Caco-2 (cell line): Measurements from ENCODE around the gene H19. TPM values are rescaled to one million over a fixed set of nuclear protein-coding genes. Genes with fewer than 3 reads are reported as not detected.

Experiments used
- BruUV-seq: library from RNA; stranded (reverse); fragments of 400-500 nt; replicated peaks from 2 replicates; lab custom pipeline; 2021; lab: Mats Ljungman, UMichigan
- CTCF ChIA-PET: fragments of 300-600 bp; sonication (Branson Sonifier 250); formaldehyde crosslinking; loops from one replicate; lab custom pipeline; 2022; ENCODE audit warnings: antibody characterized with exemption; lab: Charles Lee
- POLR2A ChIA-PET: fragments of 300-600 bp; sonication (Branson Sonifier 250); formaldehyde crosslinking; loops from one replicate; lab custom pipeline; 2022; ENCODE audit warnings: antibody characterized with exemption; lab: Charles Lee
- DNase-seq, 2 experiments: peaks; one replicate each; pipeline versions ENCODE4 v3.0.0 to v3.0.0-alpha.2; 2020 to 2022
- H3K27me3 ChIP-seq: replicated peaks from 2 replicates; pipeline ENCODE4 v1.6.0; 2011; ENCODE audit warnings: low read length; ENCODE audit not compliant: control insufficient read depth, insufficient read depth
- H3K36me3 ChIP-seq: 2 replicates; pipeline ENCODE4 v1.5.1; 2011; ENCODE audit warnings: low read length; ENCODE audit not compliant: control insufficient read depth, insufficient read depth
- H3K4me1 ChIP-seq: fragments of 250-450 bp; sonication (Bioruptor Pico); 2 replicates; pipeline ENCODE4 v1.5.1; 2020; ENCODE audit warnings: mild to moderate bottlenecking
- H3K4me3 ChIP-seq: 2 replicates; pipeline ENCODE4 v1.5.1; 2011; ENCODE audit warnings: low read depth, mild to moderate bottlenecking, control low read depth, low read length
- H3K9me3 ChIP-seq: fragments of 250-450 bp; sonication (Bioruptor Pico); 2 replicates; pipeline ENCODE4 v1.5.1; 2020; ENCODE audit warnings: mild to moderate bottlenecking, moderate library complexity
- H3K27ac Mint-ChIP-seq: one replicate; pipeline ENCODE4 v1.8.0; 2022; ENCODE audit warnings: mixed read lengths; ENCODE audit not compliant: unreplicated experiment
- H3K27me3 Mint-ChIP-seq: one replicate; pipeline ENCODE4 v1.8.0; 2022; ENCODE audit warnings: mixed read lengths; ENCODE audit not compliant: insufficient read depth, unreplicated experiment
- H3K36me3 Mint-ChIP-seq: one replicate; pipeline ENCODE4 v1.8.0; 2022; ENCODE audit warnings: mild to moderate bottlenecking, mixed read lengths; ENCODE audit not compliant: insufficient read depth, unreplicated experiment
- H3K4me1 Mint-ChIP-seq: one replicate; pipeline ENCODE4 v1.8.0; 2022; ENCODE audit warnings: low read depth, mixed read lengths; ENCODE audit not compliant: unreplicated experiment
- H3K4me3 Mint-ChIP-seq: one replicate; pipeline ENCODE4 v1.8.0; 2022; ENCODE audit warnings: mild to moderate bottlenecking, moderate library complexity, mixed read lengths; ENCODE audit not compliant: unreplicated experiment
- H3K9me3 Mint-ChIP-seq: one replicate; pipeline ENCODE4 v1.8.0; 2022; ENCODE audit warnings: mixed read lengths; ENCODE audit not compliant: unreplicated experiment
- intact Hi-C: fragments of 100-400 bp; cut with micrococcal nuclease; formaldehyde crosslinking; loops from one replicate; pipeline ENCODE4 v1.10.0; 2022; ENCODE audit not compliant: unreplicated experiment
- total RNA-seq: library from RNA; stranded (reverse); gene quantifications from 2 replicates; pipeline ENCODE4 v1.2.3, GENCODE V29; 2022
- TF ChIP-seq, protein P1 (sequence below), 2 experiments: fragments of 200-600 bp in 1 of 2; IDR thresholded peaks; 1 replicate in 1 of 2; 2 replicates in 1 of 2; pipeline versions ENCODE4 v1.5.1 to v1.8.0; 2011 to 2022; ENCODE audit warnings: antibody characterized with exemption in 1 of 2, control low read depth in 1 of 2, inconsistent platforms in 1 of 2, low read depth in 1 of 2, low read length in 1 of 2, mild to moderate bottlenecking in 1 of 2, moderate library complexity in 1 of 2; ENCODE audit not compliant: insufficient read depth in 1 of 2, severe bottlenecking in 1 of 2, unreplicated experiment in 1 of 2

Gene H19
- total RNA-seq, 1 experiment from 2014 or later: 1.5 TPM

DNA sequence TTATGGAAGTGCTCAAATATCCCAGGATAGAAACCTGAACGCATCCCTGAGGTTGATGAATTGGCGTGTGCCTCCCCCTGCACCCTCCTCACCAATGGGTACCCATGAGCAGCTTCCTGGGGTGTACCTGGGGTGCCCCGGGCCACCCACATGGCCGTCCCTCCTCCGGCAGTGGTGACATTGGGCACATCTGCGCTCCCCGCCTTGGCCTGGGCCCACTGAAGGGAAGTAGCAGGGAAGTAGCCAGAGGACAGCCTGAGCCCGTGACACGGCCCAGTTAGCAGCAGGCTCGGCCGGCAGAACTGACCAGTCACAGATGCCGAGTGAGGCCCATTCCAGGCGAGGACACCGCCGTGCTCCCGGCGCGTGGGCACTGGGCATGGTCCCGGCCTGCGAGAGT lies 33.8 kb downstream of the H19 start:
- no peak for DNase-seq
- no peak overlapping the region for H3K4me3 Mint-ChIP-seq
- no peak overlapping the region for H3K27ac Mint-ChIP-seq
- TF ChIP-seq, protein P1, sequence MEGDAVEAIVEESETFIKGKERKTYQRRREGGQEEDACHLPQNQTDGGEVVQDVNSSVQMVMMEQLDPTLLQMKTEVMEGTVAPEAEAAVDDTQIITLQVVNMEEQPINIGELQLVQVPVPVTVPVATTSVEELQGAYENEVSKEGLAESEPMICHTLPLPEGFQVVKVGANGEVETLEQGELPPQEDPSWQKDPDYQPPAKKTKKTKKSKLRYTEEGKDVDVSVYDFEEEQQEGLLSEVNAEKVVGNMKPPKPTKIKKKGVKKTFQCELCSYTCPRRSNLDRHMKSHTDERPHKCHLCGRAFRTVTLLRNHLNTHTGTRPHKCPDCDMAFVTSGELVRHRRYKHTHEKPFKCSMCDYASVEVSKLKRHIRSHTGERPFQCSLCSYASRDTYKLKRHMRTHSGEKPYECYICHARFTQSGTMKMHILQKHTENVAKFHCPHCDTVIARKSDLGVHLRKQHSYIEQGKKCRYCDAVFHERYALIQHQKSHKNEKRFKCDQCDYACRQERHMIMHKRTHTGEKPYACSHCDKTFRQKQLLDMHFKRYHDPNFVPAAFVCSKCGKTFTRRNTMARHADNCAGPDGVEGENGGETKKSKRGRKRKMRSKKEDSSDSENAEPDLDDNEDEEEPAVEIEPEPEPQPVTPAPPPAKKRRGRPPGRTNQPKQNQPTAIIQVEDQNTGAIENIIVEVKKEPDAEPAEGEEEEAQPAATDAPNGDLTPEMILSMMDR (IDR thresholded peaks at IDR 0.05; ENCODE audit: insufficient read depth in 1 of 2, low read depth in 1 of 2, low read length in 1 of 2, severe bottlenecking in 1 of 2, unreplicated experiment in 1 of 2): no peak
- Histone ChIP-seq H3K4me1 (no peaks in the 10 kb centered on the region), H3K36me3 (no peaks in the 10 kb centered on the region), H3K4me3 (no peak overlapping the region), H3K9me3 (no peaks in the 10 kb centered on the region), H3K27me3 (no peaks in the 10 kb centered on the region)
- ChIA-PET CTCF (interaction anchor here (0.6 to 1.8 kb wide), 6 partner anchors 72 to 311 kb away, joined by 3 to 10 read pairs (median 4); no protein-coding TSS in a partner anchor), POLR2A (no interaction called here)
- intact Hi-C loops: no loop called here
- H3K27me3 Mint-ChIP-seq: no peaks in the 10 kb centered on the region
- no peaks in the 10 kb centered on the region for H3K36me3 Mint-ChIP-seq
- BruUV-seq: no TSS peak
- H3K9me3 Mint-ChIP-seq: no peaks in the 10 kb centered on the region
- no peaks in the 10 kb centered on the region for H3K4me1 Mint-ChIP-seq

DNA sequence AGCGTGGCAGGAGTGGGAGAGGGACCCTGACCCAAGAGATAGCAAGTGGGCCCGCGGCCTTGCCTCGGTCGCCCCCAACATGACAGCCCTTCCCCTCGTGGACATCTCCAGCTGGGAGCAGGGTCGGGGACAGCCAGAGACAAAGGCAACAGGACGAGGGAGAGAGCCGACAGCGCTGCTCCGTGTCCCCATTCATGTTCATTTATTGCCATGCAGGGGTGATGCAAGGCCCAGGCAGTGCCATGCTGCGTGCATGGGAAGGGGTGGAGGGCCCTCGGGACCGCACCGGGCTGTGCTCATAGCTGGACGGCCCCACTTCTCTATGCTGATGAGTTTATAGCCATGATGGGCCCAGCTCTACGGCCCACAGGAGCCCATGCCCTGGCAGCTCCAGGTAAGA lies 37.9 kb downstream of the H19 start:
- Mint-ChIP-seq H3K27me3 (no peaks in the 10 kb centered on the region), H3K4me3 (no peak overlapping the region), H3K27ac (no peak overlapping the region), H3K36me3 (no peaks in the 10 kb centered on the region), H3K4me1 (no peaks in the 10 kb centered on the region), H3K9me3 (no peaks in the 10 kb centered on the region)
- no peak overlapping the region for H3K4me3 ChIP-seq
- CTCF ChIA-PET: interaction anchor here (1.5 kb wide), 1 partner anchor 197 kb away, joined by 4 read pairs; no protein-coding TSS in a partner anchor
- POLR2A ChIA-PET: no interaction called here
- H3K36me3 ChIP-seq: no peaks in the 10 kb centered on the region
- TF ChIP-seq, protein P1 (IDR thresholded peaks at IDR 0.05; ENCODE audit: insufficient read depth in 1 of 2, low read depth in 1 of 2, low read length in 1 of 2, severe bottlenecking in 1 of 2, unreplicated experiment in 1 of 2): no peak
- H3K27me3 ChIP-seq: no peaks in the 10 kb centered on the region
- intact Hi-C loops: no loop called here
- DNase-seq: no peak
- no peaks in the 10 kb centered on the region for H3K9me3 ChIP-seq
- H3K4me1 ChIP-seq: no peaks in the 10 kb centered on the region
- BruUV-seq: no TSS peak

DNA sequence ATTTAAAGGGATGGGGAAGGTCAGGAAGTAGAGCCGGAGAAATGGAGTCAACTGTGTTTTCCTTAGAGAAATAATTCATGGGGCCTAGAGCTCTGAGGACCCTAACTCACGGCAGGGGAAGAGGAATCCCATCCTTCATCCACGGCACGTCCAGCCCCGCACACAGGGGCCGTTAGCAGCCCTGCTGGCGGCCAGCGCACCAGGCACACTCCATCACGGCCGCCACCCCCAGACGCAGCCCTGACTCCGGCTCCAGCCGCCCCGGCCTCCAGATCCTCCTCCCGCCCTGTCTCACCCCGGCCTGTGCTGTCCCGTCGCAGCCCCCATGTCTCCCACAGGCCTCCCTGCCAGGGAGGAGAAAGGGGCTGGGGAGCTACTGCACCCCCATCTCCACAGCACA lies 39.3 kb downstream of the H19 start:
- TF ChIP-seq, protein P1 (IDR thresholded peaks at IDR 0.05; ENCODE audit: insufficient read depth in 1 of 2, low read depth in 1 of 2, low read length in 1 of 2, severe bottlenecking in 1 of 2, unreplicated experiment in 1 of 2): no peak
- no peak for DNase-seq
- BruUV-seq: no TSS peak
- ChIA-PET CTCF (interaction anchor here (1.2 kb wide), 1 partner anchor 193 kb away, joined by 4 read pairs; no protein-coding TSS in a partner anchor), POLR2A (no interaction called here)
- Histone ChIP-seq H3K4me1 (no peaks in the 10 kb centered on the region), H3K36me3 (no peaks in the 10 kb centered on the region), H3K27me3 (no peaks in the 10 kb centered on the region), H3K9me3 (no peaks in the 10 kb centered on the region), H3K4me3 (no peak overlapping the region)
- Mint-ChIP-seq H3K9me3 (no peaks in the 10 kb centered on the region), H3K27ac (no peak overlapping the region), H3K4me3 (no peak overlapping the region), H3K4me1 (no peaks in the 10 kb centered on the region), H3K27me3 (no peaks in the 10 kb centered on the region), H3K36me3 (no peaks in the 10 kb centered on the region)
- intact Hi-C loops: no loop called here
